ENCODE measurements around the gene SIN3B. TPM values are rescaled to one million over a fixed set of nuclear protein-coding genes. Genes with fewer than 3 reads are reported as not detected.

The SIN3B gene
- total and polyA plus RNA-seq, 9 of the 15 experiments (the other 6 are each of a cell fraction or from before 2014, with no cell fraction given), result 0.51 to 34.2 (median 14.3) TPM

GRCh38 chr19:16912780-16913179 lies 83.6 kb downstream of the SIN3B start:
- Histone ChIP-seq H3K4me1 (replicated peaks in 1 of 2; ENCODE audit: control insufficient read depth in 2 of 2, insufficient read depth in 2 of 2, low read length in 2 of 2) (peaks cover 0 to 4% of the 10 kb centered on the region in 2 experiments; a peak in 2 of 5 replicates), H4K20me1 (replicated peaks; ENCODE audit: control insufficient read depth, insufficient read depth, low read length) (no peaks in the 10 kb centered on the region), H3K9me3 (replicated peaks; ENCODE audit: control insufficient read depth, insufficient read depth, low read depth, low read length) (peaks cover 10% of the 10 kb centered on the region), H2AFZ (ENCODE audit: low read depth, low read length) (no peak overlapping the region), H3K9me1 (ENCODE audit: control insufficient read depth, insufficient read depth, low read length) (no peaks in the 10 kb centered on the region), H3K27me3 (ENCODE audit: control insufficient read depth in 2 of 2, insufficient read depth in 2 of 2, low read length in 2 of 2) (peaks cover 4 to 26% of the 10 kb centered on the region in 2 experiments; a peak in 4 of 5 replicates), H3K79me2 (ENCODE audit: control insufficient read depth, insufficient read depth, low read length) (no peaks in the 10 kb centered on the region), H3K27ac (ENCODE audit: extremely low read depth, low read depth, low read length) (no peak overlapping the region), H3K36me3 (ENCODE audit: control insufficient read depth, insufficient read depth, low read length) (no peaks in the 10 kb centered on the region), H3K4me2 (ENCODE audit: insufficient read depth, low read length) (no peak overlapping the region), H3K4me3 (no peak overlapping the region), H3K9ac (ENCODE audit: insufficient read depth in 1 of 2, low read depth in 2 of 2, low read length in 2 of 2) (no peak overlapping the region)
- in situ Hi-C loops (cut with MboI), result no loop called here
- no peak for FAIRE-seq
- no peak for DNase-seq (ENCODE audit: extremely low read depth in 1 of 4, low spot score in 3 of 4)
- POLR2A ChIA-PET, result no interaction called here
- intact Hi-C loops (cut with micrococcal nuclease), result no loop called here
- TF ChIP-seq HEY1 (CRISPR knock-in tag; IDR thresholded peaks at IDR 0.05; ENCODE audit: borderline replicate concordance), result no peak
- peak; percentile 44; the same call in 1 of the 2 replicates for TF ChIP-seq TRIM28 (IDR thresholded peaks at IDR 0.05)
- peak; percentile 82 for TF ChIP-seq ZFP1 (CRISPR knock-in tag; IDR thresholded peaks at IDR 0.05)
- WGBS (ENCODE audit: insufficient coverage, low coverage, missing lambda C conversion rate), result 0% methylated on average over 4 of the region's 4 CpGs
- BruUV-seq (replicated peaks), result no TSS peak
- CTCF ChIA-PET (ENCODE audit: low intra/inter-chr PET ratio), result no interaction called here
- ATAC-seq, result no peak

DNA sequence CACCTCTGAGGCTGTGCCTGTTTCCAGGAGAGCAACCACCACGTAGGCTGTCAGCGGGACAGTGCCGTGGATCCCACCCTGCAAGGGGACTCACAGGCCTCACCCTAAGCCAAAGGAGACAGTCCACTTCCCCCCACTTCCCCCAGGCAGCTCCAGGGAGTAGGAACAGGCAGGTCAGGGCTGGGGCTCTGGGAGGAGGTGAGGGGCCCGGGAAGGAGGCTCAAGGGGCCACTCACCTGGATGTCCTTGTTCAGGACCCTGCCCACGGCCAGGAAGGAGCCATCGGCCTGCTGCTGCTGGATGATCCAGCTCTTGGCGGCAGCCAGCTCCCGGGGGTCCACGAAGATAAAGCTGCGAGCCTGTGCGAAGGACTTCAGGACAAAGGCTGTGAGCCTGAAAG lies 85.2 kb downstream of the SIN3B start:
- no peak overlapping the region for H3K27ac ChIP-seq (ENCODE audit: extremely low read depth, low read depth, low read length)
- 0% methylated on average over 4 of the region's 11 CpGs for WGBS (ENCODE audit: insufficient coverage, low coverage, missing lambda C conversion rate)
- H2AFZ ChIP-seq (ENCODE audit: low read depth, low read length), result no peak overlapping the region
- in situ Hi-C loops (cut with MboI), result no loop called here
- no peak for FAIRE-seq
- intact Hi-C loops (cut with micrococcal nuclease), result no loop called here
- peaks cover 0 to 4% of the 10 kb centered on the region in 2 experiments; a peak in 1 of 5 replicates for H3K4me1 ChIP-seq (replicated peaks in 1 of 2; ENCODE audit: control insufficient read depth in 2 of 2, insufficient read depth in 2 of 2, low read length in 2 of 2)
- H3K4me3 ChIP-seq, result no peak overlapping the region
- no peaks in the 10 kb centered on the region for H4K20me1 ChIP-seq (replicated peaks; ENCODE audit: control insufficient read depth, insufficient read depth, low read length)
- no peaks in the 10 kb centered on the region for H3K9me1 ChIP-seq (ENCODE audit: control insufficient read depth, insufficient read depth, low read length)
- POLR2A ChIA-PET, result no interaction called here
- no peak overlapping the region; a peak in 1 of 4 replicates for H3K9ac ChIP-seq (ENCODE audit: insufficient read depth in 1 of 2, low read depth in 2 of 2, low read length in 2 of 2)
- H3K27me3 ChIP-seq (ENCODE audit: control insufficient read depth in 2 of 2, insufficient read depth in 2 of 2, low read length in 2 of 2), result peaks cover 4 to 21% of the 10 kb centered on the region in 2 experiments; a peak in 4 of 5 replicates
- H3K9me3 ChIP-seq (replicated peaks; ENCODE audit: control insufficient read depth, insufficient read depth, low read depth, low read length), result peaks cover 10% of the 10 kb centered on the region
- no peak for ATAC-seq
- H3K79me2 ChIP-seq (ENCODE audit: control insufficient read depth, insufficient read depth, low read length), result no peaks in the 10 kb centered on the region
- H3K4me2 ChIP-seq (ENCODE audit: insufficient read depth, low read length), result no peak overlapping the region
- no peak for DNase-seq (ENCODE audit: extremely low read depth in 1 of 4, low spot score in 3 of 4)
- BruUV-seq (replicated peaks), result no TSS peak
- CTCF ChIA-PET (ENCODE audit: low intra/inter-chr PET ratio), result no interaction called here
- H3K36me3 ChIP-seq (ENCODE audit: control insufficient read depth, insufficient read depth, low read length), result no peaks in the 10 kb centered on the region
- TF ChIP-seq, protein P1, sequence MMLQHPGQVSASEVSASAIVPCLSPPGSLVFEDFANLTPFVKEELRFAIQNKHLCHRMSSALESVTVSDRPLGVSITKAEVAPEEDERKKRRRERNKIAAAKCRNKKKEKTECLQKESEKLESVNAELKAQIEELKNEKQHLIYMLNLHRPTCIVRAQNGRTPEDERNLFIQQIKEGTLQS (IDR thresholded peaks at IDR 0.05), result no peak
- TF ChIP-seq, protein P1 (CRISPR knock-in tag; conservative IDR thresholded peaks at IDR 0.05), result no peak
- TF ChIP-seq KAT2B (IDR thresholded peaks at IDR 0.05; ENCODE audit: low read depth, low read length) (no peak), ZNF184 (CRISPR knock-in tag; IDR thresholded peaks at IDR 0.05) (no peak), PCBP1 (IDR thresholded peaks at IDR 0.05; ENCODE audit: low read depth, low read length, poor library complexity, severe bottlenecking) (no peak), ZNF143 (CRISPR knock-in tag; IDR thresholded peaks at IDR 0.05) (no peak), ILK (tag; IDR thresholded peaks at IDR 0.05; ENCODE audit: borderline replicate concordance, low read depth) (no peak), FOXA1 (IDR thresholded peaks at IDR 0.05; ENCODE audit: borderline replicate concordance) (no peak), ZNF436 (CRISPR knock-in tag; IDR thresholded peaks at IDR 0.05) (no peak), ZNF444 (CRISPR knock-in tag; IDR thresholded peaks at IDR 0.05) (no peak), FOSL1 (tag; conservative IDR thresholded peaks at IDR 0.05) (no peak), BRD4 (IDR thresholded peaks at IDR 0.05) (no peak)
- TF ChIP-seq, protein P2, sequence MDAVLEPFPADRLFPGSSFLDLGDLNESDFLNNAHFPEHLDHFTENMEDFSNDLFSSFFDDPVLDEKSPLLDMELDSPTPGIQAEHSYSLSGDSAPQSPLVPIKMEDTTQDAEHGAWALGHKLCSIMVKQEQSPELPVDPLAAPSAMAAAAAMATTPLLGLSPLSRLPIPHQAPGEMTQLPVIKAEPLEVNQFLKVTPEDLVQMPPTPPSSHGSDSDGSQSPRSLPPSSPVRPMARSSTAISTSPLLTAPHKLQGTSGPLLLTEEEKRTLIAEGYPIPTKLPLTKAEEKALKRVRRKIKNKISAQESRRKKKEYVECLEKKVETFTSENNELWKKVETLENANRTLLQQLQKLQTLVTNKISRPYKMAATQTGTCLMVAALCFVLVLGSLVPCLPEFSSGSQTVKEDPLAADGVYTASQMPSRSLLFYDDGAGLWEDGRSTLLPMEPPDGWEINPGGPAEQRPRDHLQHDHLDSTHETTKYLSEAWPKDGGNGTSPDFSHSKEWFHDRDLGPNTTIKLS (IDR thresholded peaks at IDR 0.05; ENCODE audit: borderline replicate concordance, low read depth), result no peak
